ENCODE results near the gene TRIM52. TPM values are rescaled to one million over a fixed set of nuclear protein-coding genes. Genes with fewer than 3 reads are reported as not detected.

The TRIM52 gene
- total and polyA plus RNA-seq, 2 of the 13 experiments (the other 11 are each of a cell fraction or from before 2014, with no cell fraction given), result 7.2 to 11.6 TPM

GRCh38 chr5:181205761-181206649, 54.9 kb downstream of the TRIM52 start (continued):
- TF ChIP-seq, protein P1, sequence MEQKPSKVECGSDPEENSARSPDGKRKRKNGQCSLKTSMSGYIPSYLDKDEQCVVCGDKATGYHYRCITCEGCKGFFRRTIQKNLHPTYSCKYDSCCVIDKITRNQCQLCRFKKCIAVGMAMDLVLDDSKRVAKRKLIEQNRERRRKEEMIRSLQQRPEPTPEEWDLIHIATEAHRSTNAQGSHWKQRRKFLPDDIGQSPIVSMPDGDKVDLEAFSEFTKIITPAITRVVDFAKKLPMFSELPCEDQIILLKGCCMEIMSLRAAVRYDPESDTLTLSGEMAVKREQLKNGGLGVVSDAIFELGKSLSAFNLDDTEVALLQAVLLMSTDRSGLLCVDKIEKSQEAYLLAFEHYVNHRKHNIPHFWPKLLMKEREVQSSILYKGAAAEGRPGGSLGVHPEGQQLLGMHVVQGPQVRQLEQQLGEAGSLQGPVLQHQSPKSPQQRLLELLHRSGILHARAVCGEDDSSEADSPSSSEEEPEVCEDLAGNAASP (CRISPR knock-in tag; IDR thresholded peaks at IDR 0.05; ENCODE audit: borderline replicate concordance), result peak; percentile 22; the same call in 1 of the 2 replicates
- TF ChIP-seq ZNF547 (CRISPR knock-in tag; IDR thresholded peaks at IDR 0.05) (0 out of 2 replicates have a peak, but pooled peaks have one; percentile 3), RFX1 (IDR thresholded peaks at IDR 0.05) (no peak), MAFF (IDR thresholded peaks at IDR 0.05; ENCODE audit: low read depth, low read length) (no peak), ZKSCAN1 (IDR thresholded peaks at IDR 0.05; ENCODE audit: low read length) (no peak), NR0B2 (CRISPR knock-in tag; IDR thresholded peaks at IDR 0.05) (no peak), ZNF589 (CRISPR knock-in tag; conservative IDR thresholded peaks at IDR 0.05) (no peak), FOXA1 (IDR thresholded peaks at IDR 0.05) (no peak), FOXA1 (CRISPR knock-in tag; IDR thresholded peaks at IDR 0.05) (no peak), ZNF644 (CRISPR knock-in tag; IDR thresholded peaks at IDR 0.05; ENCODE audit: low read depth) (no peak), PRMT3 (CRISPR knock-in tag; IDR thresholded peaks at IDR 0.05; ENCODE audit: borderline replicate concordance, low read depth) (no peak), ZNF318 (CRISPR knock-in tag; IDR thresholded peaks at IDR 0.05) (no peak), KLF6 (CRISPR knock-in tag; IDR thresholded peaks at IDR 0.05) (no peak), NONO (IDR thresholded peaks at IDR 0.05) (no peak), NONO (CRISPR knock-in tag; conservative IDR thresholded peaks at IDR 0.05) (no peak)
- TF ChIP-seq, protein P2, sequence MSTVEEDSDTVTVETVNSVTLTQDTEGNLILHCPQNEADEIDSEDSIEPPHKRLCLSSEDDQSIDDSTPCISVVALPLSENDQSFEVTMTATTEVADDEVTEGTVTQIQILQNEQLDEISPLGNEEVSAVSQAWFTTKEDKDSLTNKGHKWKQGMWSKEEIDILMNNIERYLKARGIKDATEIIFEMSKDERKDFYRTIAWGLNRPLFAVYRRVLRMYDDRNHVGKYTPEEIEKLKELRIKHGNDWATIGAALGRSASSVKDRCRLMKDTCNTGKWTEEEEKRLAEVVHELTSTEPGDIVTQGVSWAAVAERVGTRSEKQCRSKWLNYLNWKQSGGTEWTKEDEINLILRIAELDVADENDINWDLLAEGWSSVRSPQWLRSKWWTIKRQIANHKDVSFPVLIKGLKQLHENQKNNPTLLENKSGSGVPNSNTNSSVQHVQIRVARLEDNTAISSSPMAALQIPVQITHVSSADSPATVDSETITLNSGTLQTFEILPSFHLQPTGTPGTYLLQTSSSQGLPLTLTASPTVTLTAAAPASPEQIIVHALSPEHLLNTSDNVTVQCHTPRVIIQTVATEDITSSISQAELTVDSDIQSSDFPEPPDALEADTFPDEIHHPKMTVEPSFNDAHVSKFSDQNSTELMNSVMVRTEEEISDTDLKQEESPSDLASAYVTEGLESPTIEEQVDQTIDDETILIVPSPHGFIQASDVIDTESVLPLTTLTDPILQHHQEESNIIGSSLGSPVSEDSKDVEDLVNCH (CRISPR knock-in tag; IDR thresholded peaks at IDR 0.05), result 0 out of 2 replicates have a peak, but pooled peaks have one; percentile 37

Measured in HepG2 (cell line).